Right lobe of liver (tissue), 6 donors: ENCODE results near the gene RBP3. TPM values are rescaled to one million over a fixed set of nuclear protein-coding genes. Genes with fewer than 3 reads are reported as not detected.

Source experiments
- ATAC-seq, 4 donors: fragments of 200-7000 bp; cut with Tn5 transposase; one replicate each; pipeline ENCODE4 v1.9.1; 2020; ENCODE audit warnings: mild to moderate bottlenecking in 4 of 4, moderate library complexity in 4 of 4
- DNase-seq, 3 donors: peaks; one replicate each; pipeline ENCODE4 v3.0.0-alpha.2; 2020
- H3K27ac ChIP-seq, 3 donors: fragments of 200-600 bp; one replicate each; pipeline ENCODE4 v1.8.0; 2022
- H3K27me3 ChIP-seq, 2 donors: fragments of 200-600 bp; one replicate each; pipeline ENCODE4 v1.8.0; 2022
- H3K36me3 ChIP-seq, 4 donors: fragments of 200-600 bp; sonication (generic) in 1 of 4; one replicate each; pipeline versions ENCODE4 v1.5.1 to v1.8.0; 2017 to 2022; ENCODE audit warnings: control low read depth in 1 of 4
- H3K4me1 ChIP-seq, 4 donors: fragments of 200-600 bp; sonication (generic) in 1 of 4; one replicate each; pipeline versions ENCODE4 v1.5.1 to v1.8.0; 2017 to 2022; ENCODE audit warnings: control low read depth in 1 of 4
- H3K4me3 ChIP-seq, 3 donors: fragments of 200-600 bp; one replicate each; pipeline ENCODE4 v1.8.0; 2022
- H3K9me3 ChIP-seq, 4 donors: fragments of 200-600 bp; sonication (generic) in 1 of 4; one replicate each; pipeline versions ENCODE4 v1.5.1 to v1.8.0; 2017 to 2022; ENCODE audit warnings: control low read depth in 1 of 4
- CTCF ChIP-seq, 4 donors: fragments of 200-600 bp in 3 of 4; fragments of 450-650 bp in 1 of 4; IDR thresholded peaks; one replicate each; pipeline versions ENCODE4 v1.5.1 to v1.8.0; 2016 to 2022; ENCODE audit warnings: antibody characterized with exemption in 4 of 4, mild to moderate bottlenecking in 2 of 4
- POLR2A ChIP-seq: fragments of 450-650 bp; IDR thresholded peaks from one replicate; pipeline ENCODE4 v1.6.1; 2017; ENCODE audit warnings: antibody characterized with exemption, mild to moderate bottlenecking
- WGBS: methylation state at CpG from one replicate; pipeline ENCODE4 v1.1.6; 2018; ENCODE audit warnings: low coverage, low lambda C conversion rate; ENCODE audit not compliant: insufficient coverage; ENCODE audit errors: missing lambda C conversion rate; 5-methylcytosine and 5-hydroxymethylcytosine counted together
- intact Hi-C, 2 donors: fragments of 100-400 bp; cut with DNase I; formaldehyde crosslinking; loops; one replicate each; pipeline versions ENCODE4 v1.11.2 to v1.14.1; 2022
- total RNA-seq, 6 experiments: library from RNA; depleted of rRNA in 2 of 6; stranded (reverse); fragments of >200 nt in 2 of 6; fragmentation: NEBNext Ultra II Directional in 3 of 6; extraction: Animal tissue kit (Norgen Biotek cat#: 25700) in 3 of 6; gene quantifications; one replicate each; pipeline versions ENCODE4 v1.1.0 to v1.2.4, GENCODE V29; 2016 to 2023
- donor health status: DM: no; HTN: yes; CAD: no.
- donor health status: DM: no; HTN: no; CAD: no.
- donor health status: DM: no; HTN: no; CAD: no.
- donor health status: DM: no; HTN: yes; CAD: no.
- donor health status: DM: no; HTN: yes; CAD: no.

Gene RBP3
- total RNA-seq, 6 experiments from 2014 or later, result not detected

- ATAC-seq, result no peak
- H3K9me3 ChIP-seq, result no peaks in the 10 kb centered on the region
These were observed 56.8 kb downstream of the RBP3 start for GRCh38 chr10:47404937-47405336.

GRCh38 chr10:47405857-47406547, 57.8 kb downstream of the RBP3 start:
- Histone ChIP-seq H3K27me3 (no peaks in the 10 kb centered on the region), H3K4me1 (no peaks in the 10 kb centered on the region), H3K4me3 (no peak overlapping the region), H3K9me3 (no peaks in the 10 kb centered on the region), H3K36me3 (no peaks in the 10 kb centered on the region), H3K27ac (no peak overlapping the region)
- intact Hi-C loops, result no loop called here
- no peak for TF ChIP-seq CTCF (IDR thresholded peaks at IDR 0.05)
- TF ChIP-seq POLR2A, result no peak
- ATAC-seq (no peak), DNase-seq (no peak)
- WGBS, result 78% methylated on average over 7 of the region's 11 CpGs

More at GRCh38 chr10:47404937-47405336, 56.8 kb downstream of the RBP3 start:
- TF ChIP-seq POLR2A (no peak), CTCF (IDR thresholded peaks at IDR 0.05) (no peak)
- Histone ChIP-seq H3K36me3 (no peaks in the 10 kb centered on the region), H3K4me3 (no peak overlapping the region), H3K27ac (no peak overlapping the region), H3K27me3 (no peaks in the 10 kb centered on the region), H3K4me1 (no peaks in the 10 kb centered on the region)
- DNase-seq, result no peak
- intact Hi-C loops, result no loop called here
- WGBS, result 86% methylated on average over 2 of the region's 2 CpGs

GRCh38 chr10:47406548-47406869, 58.3 kb downstream of the RBP3 start:
- no peak for ATAC-seq
- Histone ChIP-seq H3K4me1 (no peaks in the 10 kb centered on the region), H3K27ac (no peak overlapping the region), H3K36me3 (no peaks in the 10 kb centered on the region), H3K4me3 (no peak overlapping the region), H3K27me3 (no peaks in the 10 kb centered on the region), H3K9me3 (no peaks in the 10 kb centered on the region)
- no peak for DNase-seq
- WGBS, result no CpG with 5 or more reads among the region's 4 CpGs
- TF ChIP-seq POLR2A, result no peak
- no peak for TF ChIP-seq CTCF (IDR thresholded peaks at IDR 0.05)
- intact Hi-C loops, result no loop called here

- ATAC-seq, result peak in 1 of 4 donors; percentile 33
- Histone ChIP-seq H3K4me3 (no peak overlapping the region), H3K27me3 (no peaks in the 10 kb centered on the region), H3K4me1 (no peaks in the 10 kb centered on the region), H3K36me3 (no peaks in the 10 kb centered on the region), H3K27ac (no peak overlapping the region), H3K9me3 (no peaks in the 10 kb centered on the region)
- 17% methylated on average over 1 of the region's 9 CpGs for WGBS
- intact Hi-C loops, result no loop called here
- no peak for DNase-seq
- no peak for TF ChIP-seq POLR2A
- no peak for TF ChIP-seq CTCF (IDR thresholded peaks at IDR 0.05)
These were observed 58.9 kb downstream of the RBP3 start for GRCh38 chr10:47406870-47407691.

Other genes starting within 250 kb of the RBP3 start
- not detected for gene GDF10, start 48.2 kb upstream of the RBP3 start, total RNA-seq
- 10 to 100 TPM in 3 of 6 experiments, 1 to 10 TPM in 3; 4.5 to 15.9 (median 9.7) TPM for gene GDF2, start 25.9 kb upstream of the RBP3 start, total RNA-seq
- not detected for gene ZNF488, start 35.9 kb downstream of the RBP3 start, total RNA-seq
- 1 to 10 TPM in 2 of 6 experiments, under 1 TPM in 4; 0.38 to 1.7 (median 0.72) TPM for gene ANXA8, start 135.8 kb downstream of the RBP3 start, total RNA-seq
- not detected for gene FAM25G, start 143.3 kb downstream of the RBP3 start, total RNA-seq
- 10 to 100 TPM in 2 of 6 experiments, 1 to 10 TPM in 4; 6.1 to 13.3 (median 8.7) TPM for gene AGAP9, start 175.3 kb downstream of the RBP3 start, total RNA-seq